ENCODE results near the gene YIPF5.

DNA sequence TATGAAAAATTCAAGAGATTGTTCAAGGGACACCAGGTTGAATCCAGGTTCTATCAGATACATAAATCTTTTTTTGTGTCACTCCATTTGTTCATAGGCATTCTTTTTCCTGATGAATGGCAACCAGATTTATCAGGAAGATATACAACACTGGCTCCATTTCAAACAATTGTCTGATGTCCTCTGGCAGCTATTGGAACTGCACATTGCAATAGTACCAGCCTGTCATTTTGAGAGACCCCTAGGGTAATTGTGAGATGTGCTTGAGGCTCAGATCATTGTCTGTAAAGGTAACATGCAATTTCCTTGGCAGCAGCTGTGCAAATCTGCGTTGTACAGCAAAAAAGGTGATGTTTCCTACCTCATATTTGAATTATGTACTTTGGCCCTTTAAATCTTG lies 26.2 kb upstream of the YIPF5 start:
- TF ChIP-seq, protein P1, sequence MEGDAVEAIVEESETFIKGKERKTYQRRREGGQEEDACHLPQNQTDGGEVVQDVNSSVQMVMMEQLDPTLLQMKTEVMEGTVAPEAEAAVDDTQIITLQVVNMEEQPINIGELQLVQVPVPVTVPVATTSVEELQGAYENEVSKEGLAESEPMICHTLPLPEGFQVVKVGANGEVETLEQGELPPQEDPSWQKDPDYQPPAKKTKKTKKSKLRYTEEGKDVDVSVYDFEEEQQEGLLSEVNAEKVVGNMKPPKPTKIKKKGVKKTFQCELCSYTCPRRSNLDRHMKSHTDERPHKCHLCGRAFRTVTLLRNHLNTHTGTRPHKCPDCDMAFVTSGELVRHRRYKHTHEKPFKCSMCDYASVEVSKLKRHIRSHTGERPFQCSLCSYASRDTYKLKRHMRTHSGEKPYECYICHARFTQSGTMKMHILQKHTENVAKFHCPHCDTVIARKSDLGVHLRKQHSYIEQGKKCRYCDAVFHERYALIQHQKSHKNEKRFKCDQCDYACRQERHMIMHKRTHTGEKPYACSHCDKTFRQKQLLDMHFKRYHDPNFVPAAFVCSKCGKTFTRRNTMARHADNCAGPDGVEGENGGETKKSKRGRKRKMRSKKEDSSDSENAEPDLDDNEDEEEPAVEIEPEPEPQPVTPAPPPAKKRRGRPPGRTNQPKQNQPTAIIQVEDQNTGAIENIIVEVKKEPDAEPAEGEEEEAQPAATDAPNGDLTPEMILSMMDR (IDR thresholded peaks at IDR 0.05) = no peak
- TF ChIP-seq POLR2A (IDR thresholded peaks at IDR 0.05) = no peak

All from thyroid gland (tissue), 4 donors.